HUES64 (cell line): ENCODE measurements around the gene EEF1B2.
"Not testable (repeated sequence)": the region's sequence is repeated elsewhere in the genome, so short reads cannot be mapped to it uniquely, and the experiment has no call there.

ENCODE experiments used
- H3K27ac ChIP-seq: 2 replicates; pipeline ENCODE4 v1.7.0; 2013; ENCODE audit warnings: low read depth, low read length, inconsistent platforms
- H3K27me3 ChIP-seq: 2 replicates; pipeline ENCODE4 v1.6.1; 2013; ENCODE audit warnings: mild to moderate bottlenecking, low read length; ENCODE audit not compliant: insufficient read depth
- H3K36me3 ChIP-seq: 2 replicates; pipeline ENCODE4 v1.6.1; 2013; ENCODE audit warnings: mild to moderate bottlenecking, low read length; ENCODE audit not compliant: insufficient read depth
- H3K4me1 ChIP-seq: 2 replicates; pipeline ENCODE4 v1.6.1; 2013; ENCODE audit warnings: mild to moderate bottlenecking, low read length, moderate library complexity; ENCODE audit not compliant: insufficient read depth
- H3K4me3 ChIP-seq: 2 replicates; pipeline ENCODE4 v1.5.1; 2013; ENCODE audit warnings: mild to moderate bottlenecking, low read length, moderate library complexity
- H3K9ac ChIP-seq: 2 replicates; pipeline ENCODE4 v1.6.1; 2013; ENCODE audit warnings: mild to moderate bottlenecking, low read depth, low read length
- H3K9me3 ChIP-seq: 2 replicates; pipeline ENCODE4 v1.6.1; 2013; ENCODE audit warnings: low read depth, low read length; ENCODE audit not compliant: insufficient read depth
- WGBS: fragments of 150-250, 120-280 bp; methylation state at CpG from one replicate; pipeline ENCODE4 v1.1.7; 2013; ENCODE audit warnings: missing lambda C conversion rate; 5-methylcytosine and 5-hydroxymethylcytosine counted together

Gene EEF1B2

DNA sequence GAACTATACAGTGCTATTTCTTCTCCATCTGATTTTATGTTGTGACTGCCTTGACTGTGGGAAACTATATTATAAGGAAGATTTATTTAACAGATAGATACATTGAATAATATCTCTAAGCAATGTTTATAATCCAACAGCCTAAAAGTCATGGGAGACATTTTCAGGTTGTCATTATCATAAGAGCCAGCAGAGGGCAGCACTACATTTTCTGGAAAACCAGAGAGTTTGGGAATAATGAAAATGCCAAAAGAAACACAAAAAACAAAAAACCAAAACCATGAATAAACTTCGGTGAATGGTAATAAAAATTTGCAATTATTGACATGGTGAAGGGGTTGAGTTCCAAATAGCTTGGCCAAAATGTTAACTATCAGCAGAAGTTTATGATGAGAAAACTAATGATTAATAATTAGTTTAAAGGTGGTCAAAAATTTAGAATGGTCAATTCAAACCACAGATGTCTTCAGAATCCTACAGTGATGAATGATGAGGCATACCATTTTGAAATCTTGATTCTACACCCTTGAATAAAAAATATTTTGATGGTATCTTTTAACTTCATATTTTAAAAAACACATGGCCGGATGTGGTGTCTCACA lies 4.7 kb downstream of the EEF1B2 start:
- H3K36me3 ChIP-seq: peaks cover 56% of the 10 kb centered on the region
- 91% methylated on average over 2 of the region's 2 CpGs for WGBS

DNA sequence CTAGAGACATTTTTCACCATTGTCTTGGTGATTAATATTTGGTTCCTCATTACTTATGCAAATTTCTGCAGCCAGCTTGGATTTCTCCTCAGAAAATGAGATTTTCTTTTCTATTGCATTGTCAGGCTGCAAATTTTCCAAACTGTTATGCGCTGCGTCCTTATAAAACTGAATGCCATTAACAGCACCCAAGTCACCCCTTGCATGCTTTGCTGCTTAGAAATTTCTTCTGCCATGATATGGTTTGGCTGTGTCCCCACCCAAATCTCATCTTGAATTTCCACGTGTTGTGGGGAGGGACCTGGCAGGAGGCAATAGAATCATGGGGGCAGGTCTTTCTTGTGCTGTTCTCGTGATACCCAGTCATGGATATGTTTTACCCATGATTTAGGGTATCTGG lies 8.5 kb downstream of the EEF1B2 start:
- not testable (repeated sequence) for H3K9me3 ChIP-seq, H3K4me3 ChIP-seq, H3K4me1 ChIP-seq, H3K27ac ChIP-seq, H3K9ac ChIP-seq, H3K27me3 ChIP-seq
- 95% methylated on average over 4 of the region's 4 CpGs for WGBS
- peaks cover 26% of the 10 kb centered on the region for H3K36me3 ChIP-seq

More for the DNA sequence above, 4.7 kb downstream of the EEF1B2 start:
- Histone ChIP-seq H3K27ac (no peak overlapping the region), H3K9me3 (peaks cover 6% of the 10 kb centered on the region; the same call in 1 of the 2 replicates), H3K4me3 (no peak overlapping the region), H3K27me3 (no peaks in the 10 kb centered on the region), H3K9ac (no peak overlapping the region), H3K4me1 (peaks cover 11% of the 10 kb centered on the region; the same call in 1 of the 2 replicates)

DNA sequence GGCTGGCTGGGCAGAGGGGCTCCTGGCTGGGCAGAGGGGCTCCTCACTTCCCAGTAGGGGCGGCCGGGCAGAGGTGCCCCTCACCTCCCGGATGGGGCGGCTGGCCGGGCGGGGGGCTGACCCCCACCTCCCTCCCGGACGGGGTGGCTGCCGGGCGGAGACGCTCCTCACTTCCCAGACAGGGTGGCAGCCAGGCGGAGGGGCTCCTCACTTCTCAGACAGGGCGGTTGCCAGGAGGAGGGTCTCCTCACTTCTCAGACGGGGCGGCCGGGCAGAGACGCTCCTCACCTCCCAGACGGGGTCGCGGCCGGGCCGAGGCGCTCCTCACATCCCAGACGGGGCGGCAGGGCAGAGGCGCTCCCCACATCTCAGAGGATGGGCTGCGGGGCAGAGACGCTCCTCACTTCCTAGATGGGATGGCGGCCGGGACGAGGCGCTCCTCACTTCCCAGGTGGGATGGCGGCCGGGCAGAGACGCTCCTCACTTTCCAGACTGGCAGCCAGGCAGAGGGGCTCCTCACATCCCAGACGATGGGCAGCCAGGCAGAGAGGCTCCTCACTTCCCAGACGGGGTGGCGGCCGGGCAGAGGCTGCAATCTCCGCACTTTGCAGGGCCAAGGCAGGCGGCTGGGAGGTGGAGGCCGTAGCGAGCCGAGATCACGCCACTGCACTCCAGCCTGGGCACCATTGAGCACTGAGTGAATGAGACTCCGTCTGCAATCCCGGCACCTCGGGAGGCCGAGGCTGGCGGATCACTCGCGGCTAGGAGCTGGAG lies 12.1 kb downstream of the EEF1B2 start:
- 98% methylated on average over 32 of the region's 52 CpGs for WGBS
- not testable (repeated sequence) for H3K4me1 ChIP-seq, H3K36me3 ChIP-seq, H3K4me3 ChIP-seq, H3K27me3 ChIP-seq, H3K27ac ChIP-seq, H3K9ac ChIP-seq
- H3K9me3 ChIP-seq: peaks cover 13% of the 10 kb centered on the region; the same call in 1 of the 2 replicates

DNA sequence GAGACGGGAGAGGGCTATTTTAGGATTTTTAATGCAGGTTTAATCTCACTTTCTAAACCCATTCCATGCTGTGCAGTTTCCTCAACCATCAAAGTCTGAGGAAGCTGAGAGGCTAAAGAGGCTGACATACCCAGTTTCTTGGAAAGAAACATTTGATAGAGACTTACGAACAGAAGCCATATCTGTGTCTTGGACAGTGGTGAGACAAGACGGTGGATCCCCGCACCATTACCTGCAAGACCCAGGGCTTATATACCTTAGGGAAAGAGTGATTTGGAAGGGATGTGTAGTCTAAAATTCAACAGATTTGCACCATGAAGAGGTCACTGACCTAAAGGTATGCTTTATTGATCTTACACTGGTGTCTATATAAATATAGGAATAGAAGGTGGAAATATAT lies 13.5 kb downstream of the EEF1B2 start:
- H3K36me3 ChIP-seq: peaks cover 3% of the 10 kb centered on the region; the same call in 1 of the 2 replicates
- H3K4me1 ChIP-seq: no peaks in the 10 kb centered on the region
- H3K27ac ChIP-seq: no peak overlapping the region
- H3K27me3 ChIP-seq: no peaks in the 10 kb centered on the region
- no peak overlapping the region for H3K9ac ChIP-seq
- 98% methylated on average over 3 of the region's 4 CpGs for WGBS
- peaks cover 7% of the 10 kb centered on the region; the same call in 1 of the 2 replicates for H3K9me3 ChIP-seq
- no peak overlapping the region for H3K4me3 ChIP-seq

DNA sequence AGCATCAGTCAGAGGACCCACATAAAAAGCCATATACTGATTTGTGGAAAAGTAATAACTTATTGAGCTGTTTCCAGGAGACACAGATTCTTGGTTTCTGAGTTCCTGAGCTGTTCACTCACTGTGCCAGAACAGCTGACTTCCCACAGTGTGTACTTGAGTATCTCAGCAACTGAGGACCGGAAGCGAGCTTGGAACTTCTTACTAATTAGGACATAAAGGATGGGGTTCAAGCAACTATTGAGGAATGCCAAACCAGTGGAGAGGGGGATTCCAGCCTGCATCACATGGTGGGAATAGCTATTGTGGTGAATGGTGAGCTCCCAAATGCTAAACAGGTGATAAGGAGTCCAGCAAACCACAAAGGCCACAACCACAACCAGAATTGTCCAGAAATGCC lies 16.4 kb downstream of the EEF1B2 start:
- H3K9me3 ChIP-seq: peaks cover 7% of the 10 kb centered on the region; the same call in 1 of the 2 replicates
- 95% methylated on average over 2 of the region's 2 CpGs for WGBS
- no peaks in the 10 kb centered on the region for H3K27me3 ChIP-seq
- no peak overlapping the region for H3K27ac ChIP-seq
- no peak overlapping the region for H3K4me3 ChIP-seq
- no peak overlapping the region for H3K9ac ChIP-seq
- peaks cover 3% of the 10 kb centered on the region; the same call in 1 of the 2 replicates for H3K36me3 ChIP-seq
- no peaks in the 10 kb centered on the region for H3K4me1 ChIP-seq

DNA sequence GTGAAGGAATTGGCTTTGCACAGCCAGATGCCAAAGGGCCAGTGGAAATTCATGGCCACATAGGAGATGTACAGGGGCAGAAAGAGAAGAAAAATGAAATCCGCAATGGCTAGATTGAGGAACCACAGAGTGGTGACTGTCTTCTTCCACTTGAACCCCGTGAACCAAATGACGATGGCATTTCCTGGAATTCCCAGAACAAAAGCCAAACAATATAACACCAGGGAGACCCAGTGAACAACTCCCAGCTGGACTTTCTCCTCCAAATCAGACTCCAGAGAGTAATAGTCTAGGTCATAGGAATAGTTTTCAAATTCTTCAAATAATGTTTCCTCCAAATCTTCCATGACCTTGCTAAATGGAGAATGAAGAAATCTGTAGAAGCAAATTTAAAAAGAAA lies 17.2 kb downstream of the EEF1B2 start:
- H3K27ac ChIP-seq: no peak overlapping the region
- no peaks in the 10 kb centered on the region for H3K27me3 ChIP-seq
- peaks cover 3% of the 10 kb centered on the region; the same call in 1 of the 2 replicates for H3K36me3 ChIP-seq
- WGBS: 73% methylated on average over 3 of the region's 3 CpGs
- no peaks in the 10 kb centered on the region for H3K4me1 ChIP-seq
- H3K9ac ChIP-seq: no peak overlapping the region
- peaks cover 7% of the 10 kb centered on the region; the same call in 1 of the 2 replicates for H3K9me3 ChIP-seq
- H3K4me3 ChIP-seq: no peak overlapping the region

DNA sequence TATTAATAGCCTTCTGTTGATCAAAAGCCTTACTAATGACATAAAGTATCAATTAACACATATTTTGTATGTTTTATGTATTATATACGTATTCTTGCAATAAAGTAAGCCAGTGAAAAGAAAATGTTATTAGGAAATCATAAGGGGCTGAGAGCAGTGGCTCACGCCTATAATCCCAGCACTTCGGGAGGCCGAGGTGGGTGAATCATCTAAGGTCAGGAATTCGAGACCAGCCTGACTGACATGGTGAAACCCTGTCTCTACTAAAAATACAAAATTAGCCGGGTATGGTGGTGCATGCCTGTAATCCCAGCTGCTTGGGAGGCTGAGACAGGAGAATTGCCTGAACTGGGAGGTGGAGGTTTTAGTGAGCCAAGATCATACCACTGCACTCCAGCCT lies 21.8 kb downstream of the EEF1B2 start:
- H3K4me3 ChIP-seq, H3K9me3 ChIP-seq, H3K27me3 ChIP-seq, H3K36me3 ChIP-seq, H3K4me1 ChIP-seq, H3K9ac ChIP-seq, H3K27ac ChIP-seq: not testable (repeated sequence)
- 94% methylated on average over 6 of the region's 6 CpGs for WGBS

DNA sequence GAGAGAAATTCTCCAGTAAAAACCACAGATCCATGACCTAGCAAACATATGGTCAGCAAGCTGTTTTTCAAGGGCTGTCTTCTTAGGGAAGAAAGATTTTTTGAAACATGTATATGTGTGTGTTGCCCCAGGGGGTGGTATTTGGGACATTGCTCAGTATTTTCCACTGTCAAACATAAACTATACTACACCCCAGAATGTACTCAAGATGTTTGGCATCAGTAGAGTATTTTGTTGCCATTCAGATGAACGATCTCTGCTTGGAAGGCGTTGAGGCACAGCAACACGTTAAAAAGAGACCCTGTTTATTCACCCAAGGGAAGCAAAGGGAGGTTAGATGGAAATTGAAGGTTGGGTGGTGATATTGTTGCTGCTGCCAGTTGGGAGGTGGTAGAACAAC lies 30.0 kb downstream of the EEF1B2 start:
- H3K9ac ChIP-seq: no peak overlapping the region
- H3K4me3 ChIP-seq: no peak overlapping the region
- H3K27ac ChIP-seq: no peak overlapping the region
- H3K4me1 ChIP-seq: no peaks in the 10 kb centered on the region
- H3K27me3 ChIP-seq: no peaks in the 10 kb centered on the region
- H3K36me3 ChIP-seq: no peaks in the 10 kb centered on the region
- 95% methylated on average over 3 of the region's 3 CpGs for WGBS
- no peaks in the 10 kb centered on the region for H3K9me3 ChIP-seq

DNA sequence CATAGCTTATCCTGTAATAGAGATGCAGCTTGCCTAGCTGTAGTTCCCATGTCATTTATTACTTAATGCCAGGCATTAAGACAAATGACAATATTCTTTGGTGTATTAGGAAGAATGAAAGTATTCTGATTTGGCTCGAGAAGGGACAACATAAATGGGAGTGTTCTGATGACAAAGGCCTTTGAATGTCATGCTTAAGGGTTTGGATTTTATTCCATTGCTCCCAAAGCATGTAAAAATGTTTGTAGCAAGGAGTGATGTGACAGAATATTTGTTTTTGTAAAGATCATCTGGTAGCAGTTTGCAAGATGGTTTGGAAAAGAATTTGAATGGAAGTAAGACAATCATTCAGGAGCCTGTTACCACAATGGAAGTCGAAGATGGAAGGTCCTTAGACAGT lies 30.4 kb downstream of the EEF1B2 start:
- H3K4me1 ChIP-seq: no peaks in the 10 kb centered on the region

DNA sequence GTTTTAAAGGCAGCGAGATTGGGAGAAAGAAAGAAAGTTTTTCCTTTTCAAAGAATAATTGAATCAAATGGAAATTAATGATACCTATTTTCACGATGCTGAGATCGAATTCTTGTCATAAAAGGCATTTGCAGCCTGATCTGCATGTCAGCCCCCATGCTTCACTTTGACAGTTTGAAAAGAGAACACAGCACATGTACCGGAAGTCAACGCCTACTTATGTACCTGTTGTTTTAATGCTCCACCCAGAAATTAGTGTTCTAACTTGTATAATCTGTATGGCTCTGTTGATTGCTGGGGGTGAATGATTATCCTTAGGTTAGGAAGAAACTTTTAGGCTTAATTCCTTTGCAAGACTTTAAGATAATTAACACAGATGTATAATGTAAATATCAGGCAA lies 31.0 kb downstream of the EEF1B2 start:
- H3K36me3 ChIP-seq: no peaks in the 10 kb centered on the region
- H3K4me1 ChIP-seq: no peaks in the 10 kb centered on the region
- H3K4me3 ChIP-seq: no peak overlapping the region
- no peak overlapping the region for H3K27ac ChIP-seq
- H3K9me3 ChIP-seq: no peaks in the 10 kb centered on the region
- H3K27me3 ChIP-seq: no peaks in the 10 kb centered on the region
- WGBS: 96% methylated on average over 5 of the region's 5 CpGs
- no peak overlapping the region for H3K9ac ChIP-seq

More for the DNA sequence above, 30.4 kb downstream of the EEF1B2 start:
- no peak overlapping the region for H3K27ac ChIP-seq
- H3K9ac ChIP-seq: no peak overlapping the region
- no peaks in the 10 kb centered on the region for H3K9me3 ChIP-seq
- no peaks in the 10 kb centered on the region for H3K27me3 ChIP-seq
- no peaks in the 10 kb centered on the region for H3K36me3 ChIP-seq
- no peak overlapping the region for H3K4me3 ChIP-seq
- 88% methylated on average over 2 of the region's 2 CpGs for whole genome bisulfite sequencing

DNA sequence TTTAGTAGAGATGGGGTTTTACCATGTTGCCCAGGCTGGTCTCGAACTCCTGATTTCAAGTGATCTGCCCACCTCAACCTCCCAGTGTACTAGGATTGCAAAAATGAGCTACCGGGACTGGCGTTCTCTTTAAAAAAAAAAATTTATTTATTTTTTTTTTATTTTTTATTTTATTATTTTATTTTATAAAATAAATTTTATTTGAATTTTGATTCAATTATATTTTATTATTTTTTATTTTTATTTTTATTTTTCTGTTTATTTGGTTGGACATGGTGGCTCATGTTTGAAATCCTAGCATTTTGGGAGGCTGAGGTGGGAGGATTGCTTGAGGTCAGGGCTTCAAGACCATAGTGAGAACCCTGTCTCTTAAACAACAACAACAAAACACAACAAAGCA lies 32.5 kb downstream of the EEF1B2 start:
- Histone ChIP-seq H3K9me3 (no peaks in the 10 kb centered on the region), H3K4me3 (no peak overlapping the region), H3K27me3 (no peaks in the 10 kb centered on the region), H3K27ac (no peak overlapping the region), H3K36me3 (no peaks in the 10 kb centered on the region), H3K4me1 (no peaks in the 10 kb centered on the region), H3K9ac (no peak overlapping the region)
- 100% methylated on average over 1 of the region's 3 CpGs for WGBS
